Myocyte (in vitro differentiated cells): Measurements from ENCODE around the gene TOR1B. TPM values are rescaled to one million over a fixed set of nuclear protein-coding genes. Genes with fewer than 3 reads are reported as not detected.
"Not testable (repeated sequence)": the region's sequence is repeated elsewhere in the genome, so short reads cannot be mapped to it uniquely, and the experiment has no call there.

Source experiments
- DNase-seq: peaks from one replicate; pipeline ENCODE4 v3.0.0-alpha.2; 2012; ENCODE audit warnings: low read depth
- total RNA-seq: library from RNA; depleted of rRNA; stranded (reverse); fragments of >200 nt; gene quantifications from 2 replicates; pipeline ENCODE4 v1.2.3, GENCODE V29; 2014

Gene TOR1B
- total RNA-seq, 1 donor from 2014 or later = 25.4 TPM

GRCh38 chr9:129776096-129776495 is 26.9 kb upstream of the TOR1B start:
- DNase-seq = not testable (repeated sequence)

- DNase-seq = no peak
Observed at GRCh38 chr9:129776566-129776937, 26.4 kb upstream of the TOR1B start.

GRCh38 chr9:129776938-129777768 is 25.8 kb upstream of the TOR1B start:
- DNase-seq = peak; percentile 99

- no peak for DNase-seq
Observed at GRCh38 chr9:129777769-129778130, 25.2 kb upstream of the TOR1B start.

DNA sequence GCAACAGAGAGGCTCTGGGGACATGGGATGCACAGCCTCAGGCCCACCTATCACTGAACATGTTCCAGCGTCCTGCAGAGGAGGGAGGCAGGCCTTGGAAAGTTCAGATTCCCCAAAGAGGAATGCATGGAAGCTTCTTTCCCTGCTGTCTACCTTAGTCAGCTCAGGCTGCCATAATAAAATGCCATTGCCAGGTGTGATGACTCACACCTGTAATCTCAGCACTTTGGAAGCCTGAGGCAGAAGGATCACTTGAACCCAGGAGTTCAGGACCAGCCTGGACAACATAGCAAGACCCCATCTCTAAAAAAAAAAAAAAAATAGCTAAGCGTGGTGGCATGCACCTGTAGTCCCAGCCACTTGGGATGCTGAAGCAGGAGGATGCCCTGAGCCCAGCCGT is 24.5 kb upstream of the TOR1B start:
- DNase-seq = no peak

GRCh38 chr9:129779560-129780190 is 23.3 kb upstream of the TOR1B start:
- DNase-seq = no peak

DNA sequence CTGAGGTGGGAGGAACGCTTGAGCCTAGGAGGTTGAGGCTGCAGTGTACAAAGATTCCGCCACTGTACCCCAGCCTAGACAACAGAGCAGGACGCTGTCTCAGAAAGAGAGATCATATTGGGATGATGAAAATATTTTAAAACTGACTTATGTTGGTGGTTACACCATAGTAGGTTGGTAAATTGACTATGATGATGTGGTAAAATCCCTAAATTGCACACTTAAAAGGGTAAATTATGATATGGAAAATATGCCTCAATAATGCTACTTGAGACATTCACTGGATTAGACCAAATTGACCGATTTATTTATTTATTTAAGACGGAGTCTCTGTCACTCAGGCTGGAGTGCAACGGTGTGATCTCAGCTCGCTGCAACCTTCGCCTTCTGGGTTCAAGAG is 21.9 kb upstream of the TOR1B start:
- no peak for DNase-seq

DNA sequence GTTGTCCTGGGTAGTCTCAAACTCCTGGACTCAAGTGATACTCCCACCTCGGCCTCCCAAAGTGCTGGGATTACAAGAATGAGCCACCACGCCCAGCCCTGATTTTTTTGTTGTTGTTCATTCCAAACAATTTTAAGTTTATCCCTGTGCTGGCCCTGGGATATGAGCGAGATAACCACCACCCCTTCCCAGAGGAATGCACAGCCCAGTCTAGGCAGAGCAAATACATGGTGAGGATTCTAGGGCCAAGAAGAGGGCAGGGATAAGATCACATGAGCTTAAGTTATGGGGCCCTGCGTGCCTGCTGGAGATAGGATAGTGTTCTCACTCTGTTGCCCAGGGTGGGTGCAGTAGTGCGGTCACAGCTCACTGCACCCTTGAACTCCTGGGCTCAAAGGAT is 21.0 kb upstream of the TOR1B start:
- no peak for DNase-seq

DNA sequence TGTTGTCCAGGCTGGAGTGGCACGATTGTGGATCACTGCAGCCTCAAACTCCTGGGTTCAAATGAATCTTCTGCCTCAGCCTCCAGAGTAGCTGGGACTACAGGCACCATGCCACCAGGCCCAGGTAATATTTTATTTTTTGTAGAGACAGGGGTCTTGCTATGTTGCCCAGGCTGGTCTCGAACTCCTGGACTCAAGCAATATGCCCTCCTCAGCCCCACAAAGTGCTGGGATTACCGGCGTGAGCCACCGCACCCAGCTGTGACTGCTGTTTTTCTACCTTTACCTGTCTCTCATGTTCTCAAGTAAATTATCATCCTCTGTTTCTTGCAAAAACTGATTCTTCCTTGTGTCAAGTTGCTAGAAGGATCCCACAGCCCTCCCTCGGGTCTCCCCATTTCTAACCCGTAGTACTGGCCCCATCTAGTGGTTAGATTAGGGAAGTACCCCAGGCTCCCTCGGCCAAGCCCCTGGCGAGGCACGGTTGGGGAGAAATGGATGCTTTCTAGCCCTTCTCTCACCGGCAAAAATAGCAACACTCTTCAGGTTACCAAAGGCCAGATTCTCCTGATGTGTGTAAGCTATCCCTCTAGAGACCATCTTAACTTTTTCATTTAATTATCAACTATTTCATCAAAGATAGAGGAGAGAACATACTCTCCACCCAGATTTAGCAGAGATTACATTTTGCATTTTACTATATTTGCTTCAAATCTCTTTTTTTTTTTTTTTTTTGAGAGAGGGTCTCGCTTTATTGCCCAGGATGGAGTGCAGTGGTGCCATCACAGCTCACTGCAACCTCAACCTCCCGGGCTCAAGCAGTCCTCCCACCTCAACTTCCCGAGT is 19.2 kb upstream of the TOR1B start:
- DNase-seq = peak; percentile 76

DNA sequence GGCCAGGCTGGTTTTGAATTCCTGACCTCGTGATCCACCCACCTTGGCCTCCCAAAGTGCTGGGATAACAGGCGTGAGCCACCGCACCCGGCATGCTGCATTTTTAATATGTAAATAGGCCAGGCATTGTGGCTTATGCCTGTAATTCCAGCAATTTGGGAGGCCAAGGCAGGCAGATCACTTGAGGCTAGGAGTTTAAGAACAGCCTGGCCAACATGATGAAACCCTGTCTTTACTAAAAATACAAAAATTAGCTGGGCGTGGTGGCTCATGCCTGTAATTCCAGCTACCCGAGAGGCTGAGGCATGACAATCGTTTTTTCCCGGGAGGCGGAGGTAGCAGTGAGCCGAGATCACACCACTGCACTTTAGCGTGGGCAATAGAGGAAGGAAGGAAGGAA is 18.0 kb upstream of the TOR1B start:
- not testable (repeated sequence) for DNase-seq

DNA sequence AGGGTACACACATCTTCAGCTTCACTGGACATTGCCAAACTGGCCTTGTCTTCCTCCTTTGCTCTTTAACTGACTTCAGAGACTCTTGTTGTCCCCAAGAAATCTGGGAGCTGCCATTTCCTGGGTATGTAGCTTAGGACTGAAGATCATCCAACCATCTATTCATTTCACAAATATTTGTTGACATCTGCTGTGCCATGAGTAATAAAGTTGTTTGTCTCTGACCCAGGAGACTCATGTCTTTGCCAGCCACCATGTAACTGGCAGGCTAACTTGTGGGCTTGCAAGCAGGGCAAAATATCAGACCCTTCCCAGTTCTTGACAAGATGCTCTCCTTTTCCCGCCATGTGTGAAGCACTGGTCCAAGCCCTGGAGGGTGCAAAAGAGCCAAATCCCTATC is 17.1 kb upstream of the TOR1B start:
- no peak for DNase-seq

DNA sequence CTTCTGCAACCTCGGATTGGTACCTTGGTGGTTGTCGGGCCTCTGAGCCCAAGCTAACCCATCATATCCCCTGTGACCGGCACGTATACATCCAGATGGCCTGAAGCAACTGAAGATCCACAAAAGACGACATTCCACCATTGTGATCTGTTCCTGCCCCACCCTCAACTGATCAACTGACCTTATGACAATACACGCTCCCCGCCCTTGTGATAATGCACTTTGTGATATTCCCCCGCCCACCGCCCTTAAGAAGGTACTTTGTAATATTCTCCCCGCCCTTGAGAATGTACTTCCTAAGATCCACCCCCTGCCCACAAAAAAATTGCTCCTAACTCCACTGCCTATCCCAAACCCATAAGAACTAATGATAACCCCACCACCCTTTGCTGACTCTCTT is 16.5 kb upstream of the TOR1B start:
- no peak for DNase-seq

- no peak for DNase-seq
Observed at GRCh38 chr9:129794549-129794948, 8.4 kb upstream of the TOR1B start.

DNA sequence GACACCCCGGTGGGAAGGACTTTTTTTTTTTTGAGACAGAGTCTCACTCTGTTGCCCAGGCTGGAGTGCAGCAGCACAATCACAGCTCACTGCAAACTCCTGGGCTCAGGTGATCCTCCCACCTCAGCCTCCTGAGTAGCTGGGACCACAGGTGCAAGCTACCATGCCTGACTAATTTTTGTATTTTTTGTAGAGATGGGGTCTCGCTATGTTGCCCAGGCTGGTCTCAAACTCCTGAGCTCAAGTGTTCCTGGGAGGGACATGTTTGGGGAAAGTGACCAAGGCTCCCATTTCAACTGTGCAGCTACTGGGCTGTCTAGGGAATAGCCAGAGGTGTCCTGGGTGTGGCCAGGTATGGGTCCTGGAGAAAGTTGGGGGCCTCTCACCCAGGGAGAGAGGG is 7.0 kb upstream of the TOR1B start:
- DNase-seq = not testable (repeated sequence)

- DNase-seq = no peak
Observed at GRCh38 chr9:129798973-129799372, 4.0 kb upstream of the TOR1B start.

GRCh38 chr9:129801504-129801903 is 1.5 kb upstream of the TOR1B start:
- no peak for DNase-seq

GRCh38 chr9:129803676-129804060 is 684 bp downstream of the TOR1B start:
- no peak for DNase-seq

DNA sequence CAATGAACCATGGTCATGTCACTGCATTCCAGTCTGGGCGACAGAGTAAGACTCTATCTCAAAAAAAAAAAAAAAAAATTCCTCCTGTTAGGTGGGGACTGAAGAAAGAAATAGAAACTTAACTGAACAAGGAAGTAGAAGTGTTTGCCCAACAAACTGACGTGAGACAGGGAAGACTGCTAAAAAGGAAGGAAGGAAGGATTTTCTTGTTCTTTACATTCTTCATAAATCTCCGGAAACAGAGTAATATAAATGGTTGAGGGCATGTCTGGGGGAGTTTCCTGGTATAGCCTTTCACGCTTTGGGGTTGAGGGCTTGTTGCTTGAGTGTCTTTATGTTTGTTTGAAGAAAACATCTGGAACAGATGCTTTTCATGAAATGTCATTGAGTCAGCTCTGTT is 3.1 kb downstream of the TOR1B start:
- DNase-seq = no peak

- no peak for DNase-seq
Observed at GRCh38 chr9:129809346-129809745, 6.4 kb downstream of the TOR1B start.

DNA sequence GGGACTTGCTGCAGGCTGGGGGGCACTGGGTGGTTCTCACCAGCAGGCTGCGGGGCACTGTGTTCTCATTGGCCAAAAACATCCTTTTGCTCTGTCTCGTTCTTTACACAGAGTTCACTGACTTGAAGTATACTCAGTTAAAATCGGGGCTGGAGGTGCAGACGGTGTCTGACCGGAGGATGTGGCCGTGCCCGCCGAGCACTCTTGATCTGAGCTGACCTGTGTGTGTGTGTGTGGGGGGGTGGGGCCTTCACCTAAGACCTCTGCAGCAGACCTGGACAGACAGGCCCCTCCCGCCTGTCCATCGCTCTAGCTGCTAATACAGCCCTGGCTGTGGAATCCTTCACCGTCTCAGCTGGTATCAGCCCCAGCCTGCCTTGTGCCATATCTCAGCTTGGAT is 7.1 kb downstream of the TOR1B start:
- DNase-seq = no peak

DNA sequence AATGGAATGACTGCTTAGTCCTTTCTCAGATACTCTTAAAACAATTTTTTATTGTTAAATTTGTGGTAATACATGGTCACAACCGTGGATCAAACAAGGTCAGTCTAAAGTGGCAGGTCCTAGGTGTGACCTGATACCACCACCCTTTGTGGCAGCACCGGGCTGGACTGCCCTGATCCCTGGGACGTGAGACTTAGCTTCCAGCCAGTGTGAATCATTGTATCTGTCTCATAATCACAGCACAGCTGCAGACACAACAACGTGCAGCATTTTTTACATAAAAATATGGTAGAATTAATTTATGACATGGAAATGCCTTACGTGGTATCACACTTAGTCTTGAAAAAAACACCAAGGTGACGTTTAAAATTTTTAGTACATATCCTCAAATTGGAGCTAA is 7.8 kb downstream of the TOR1B start:
- DNase-seq = no peak

GRCh38 chr9:129811967-129812363 is 9.0 kb downstream of the TOR1B start:
- DNase-seq = no peak
